Measurements from ENCODE around the gene GNG4. TPM values are rescaled to one million over a fixed set of nuclear protein-coding genes. Genes with fewer than 3 reads are reported as not detected.
"Not testable (repeated sequence)": the region's sequence is repeated elsewhere in the genome, so short reads cannot be mapped to it uniquely, and the experiment has no call there.

GNG4 gene
- total RNA-seq, 1 donor from 2014 or later: 0.30 TPM

DNA sequence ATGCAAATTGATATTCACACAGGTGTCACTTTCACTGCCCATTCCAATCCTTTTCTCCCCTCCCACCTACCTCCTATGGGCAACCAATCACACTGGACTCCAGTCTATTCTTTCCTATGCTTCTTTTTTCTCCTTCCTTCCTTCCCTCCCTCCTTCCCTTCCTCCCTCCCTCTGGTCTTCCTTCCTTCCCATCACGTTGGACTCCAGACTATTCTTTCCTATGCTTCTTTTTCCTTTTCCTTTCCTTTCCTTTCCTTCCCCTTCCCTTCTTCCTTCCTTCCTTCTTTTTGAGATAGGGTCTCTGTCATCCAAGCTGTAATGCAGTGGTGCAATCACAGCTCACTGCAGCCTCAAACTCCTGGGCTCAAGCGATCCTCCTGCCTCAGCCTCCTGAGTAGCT, 64.6 kb downstream of the GNG4 start:
- DNase-seq (ENCODE audit: low read depth): no peak

DNA sequence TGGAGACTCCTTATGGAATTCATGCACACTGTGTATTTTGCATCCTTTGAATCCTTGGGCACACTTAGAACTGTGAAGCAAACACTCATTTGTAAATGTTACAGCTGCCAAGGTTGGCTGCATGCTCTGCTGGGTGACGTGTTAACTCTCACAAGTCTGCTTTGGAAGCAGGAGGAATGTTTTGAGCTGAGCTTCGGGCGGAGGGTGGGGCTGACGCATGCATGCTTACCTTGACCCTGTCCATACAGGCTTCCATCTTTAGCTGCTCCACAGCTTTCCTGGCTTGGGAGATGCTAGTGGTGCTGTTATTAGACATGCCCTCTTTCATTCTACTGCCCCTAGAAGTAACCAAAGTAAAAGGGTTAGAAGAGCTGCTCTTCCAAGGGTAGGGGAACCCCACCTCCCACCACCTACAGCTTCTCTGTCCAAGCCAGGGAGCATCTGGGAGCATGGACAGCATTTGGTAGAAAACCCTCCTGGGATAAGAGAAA, 66.0 kb downstream of the GNG4 start:
- no peak for DNase-seq (ENCODE audit: low read depth)

GRCh38 chr1:235582130-235582529, 67.5 kb downstream of the GNG4 start:
- no peak for DNase-seq (ENCODE audit: low read depth)

DNA sequence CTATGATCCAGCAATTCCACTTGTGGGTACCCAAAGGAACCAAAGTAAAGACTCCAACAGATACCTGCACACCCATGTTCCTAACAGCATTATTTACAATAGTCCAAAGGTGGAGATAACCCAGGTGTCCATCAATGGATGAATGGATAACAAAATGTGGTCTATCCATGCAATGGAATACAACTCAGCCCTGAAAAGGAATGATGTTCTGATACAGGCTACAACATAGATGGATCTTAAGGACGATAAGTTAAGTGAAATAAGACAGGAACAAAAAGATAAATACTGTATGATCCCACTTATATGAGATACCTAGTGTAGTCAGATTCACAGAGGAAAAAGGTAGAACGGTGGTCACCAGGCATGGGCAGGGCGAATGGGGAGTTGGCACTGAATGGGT, 69.7 kb downstream of the GNG4 start:
- no peak for DNase-seq (ENCODE audit: low read depth)

- DNase-seq (ENCODE audit: low read depth): no peak
Observed at GRCh38 chr1:235575597-235575996, 74.0 kb downstream of the GNG4 start.

GRCh38 chr1:235573880-235574279, 75.7 kb downstream of the GNG4 start:
- no peak for DNase-seq (ENCODE audit: low read depth)

GRCh38 chr1:235572971-235573370, 76.6 kb downstream of the GNG4 start:
- not testable (repeated sequence) for DNase-seq (ENCODE audit: low read depth)

- no peak for DNase-seq (ENCODE audit: low read depth)
Observed at GRCh38 chr1:235571482-235571881, 78.1 kb downstream of the GNG4 start.

DNA sequence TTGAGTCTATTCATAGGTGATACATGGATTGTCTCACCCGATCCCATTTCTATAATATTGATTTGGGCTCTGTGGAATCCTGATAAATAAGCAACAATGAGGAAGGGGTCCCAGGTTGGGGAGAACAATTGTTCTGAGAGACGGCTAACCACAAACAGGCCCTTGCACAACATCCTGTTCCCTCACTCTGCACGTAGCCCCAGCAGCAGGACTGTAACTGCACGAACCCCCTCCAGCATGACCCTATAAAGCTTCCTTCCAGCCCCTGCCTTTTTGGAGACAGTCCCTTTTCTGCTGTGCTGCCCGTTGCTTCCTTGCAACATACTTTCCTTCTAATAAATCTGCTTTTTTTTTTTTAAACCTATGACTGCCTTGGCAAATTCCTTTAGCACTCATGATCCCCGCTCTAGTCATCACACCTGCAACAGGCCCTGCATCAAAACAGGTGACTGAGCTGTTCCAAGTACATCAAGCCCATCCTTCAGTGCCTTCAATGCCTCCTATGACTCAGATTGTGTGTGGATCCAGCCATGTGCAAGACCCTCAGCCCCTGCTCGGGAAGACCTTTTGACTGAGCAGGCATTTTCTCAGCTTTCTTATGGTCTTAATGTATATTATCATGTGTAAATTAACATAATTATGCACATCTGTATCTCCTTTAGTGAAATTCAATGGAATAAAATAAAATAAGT, 81.6 kb downstream of the GNG4 start:
- no peak for DNase-seq (ENCODE audit: low read depth)

DNA sequence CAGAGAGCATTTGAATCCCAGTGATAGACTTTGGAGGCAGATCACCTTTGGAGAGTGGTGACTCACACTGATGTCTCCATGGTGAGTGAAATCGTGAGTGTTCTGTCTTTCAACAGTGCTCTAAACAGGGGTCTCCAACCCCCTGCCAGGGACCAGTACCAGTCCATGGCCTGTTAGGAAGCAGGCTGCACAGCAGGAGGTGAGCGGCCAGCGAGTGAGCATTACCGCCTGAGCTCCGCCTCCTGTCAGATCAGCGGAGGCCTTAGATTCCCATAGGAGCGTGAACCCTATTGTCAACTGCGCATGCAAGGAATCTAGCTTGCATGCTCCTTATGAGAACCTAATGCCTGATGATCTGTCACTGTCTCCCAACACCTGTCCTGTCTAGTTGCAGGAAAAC, 83.5 kb downstream of the GNG4 start:
- DNase-seq (ENCODE audit: low read depth): no peak

GRCh38 chr1:235563513-235564061, 86.0 kb downstream of the GNG4 start:
- DNase-seq (ENCODE audit: low read depth): no peak

- DNase-seq (ENCODE audit: low read depth): no peak
Observed at GRCh38 chr1:235562589-235562988, 87.0 kb downstream of the GNG4 start.

GRCh38 chr1:235558621-235559169, 90.9 kb downstream of the GNG4 start:
- DNase-seq (ENCODE audit: low read depth): no peak

GRCh38 chr1:235557495-235557894, 92.1 kb downstream of the GNG4 start:
- DNase-seq (ENCODE audit: low read depth): no peak

GRCh38 chr1:235556807-235557206, 92.8 kb downstream of the GNG4 start:
- DNase-seq (ENCODE audit: low read depth): no peak

DNA sequence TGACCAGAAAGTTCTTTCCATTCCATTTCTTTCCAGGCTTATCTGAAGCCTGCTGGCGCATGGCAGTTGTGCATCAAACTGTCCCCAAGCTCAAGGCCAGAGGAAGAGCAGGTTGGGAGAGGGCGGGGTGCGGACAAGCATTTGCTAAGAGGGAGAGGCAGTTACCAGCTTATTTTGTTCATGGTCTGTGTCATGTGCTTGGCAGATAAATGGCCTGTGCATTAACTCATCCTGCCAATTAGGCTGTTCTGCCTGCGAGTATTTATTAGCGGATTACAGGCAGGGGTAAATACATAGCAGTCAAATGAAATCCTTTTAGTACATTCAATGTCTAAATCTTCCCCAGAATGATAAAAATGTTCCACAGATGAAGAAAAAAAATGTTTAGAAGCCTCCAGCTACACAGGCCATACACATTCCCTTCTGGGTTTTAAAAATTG, 96.5 kb downstream of the GNG4 start:
- no peak for DNase-seq (ENCODE audit: low read depth)

DNA sequence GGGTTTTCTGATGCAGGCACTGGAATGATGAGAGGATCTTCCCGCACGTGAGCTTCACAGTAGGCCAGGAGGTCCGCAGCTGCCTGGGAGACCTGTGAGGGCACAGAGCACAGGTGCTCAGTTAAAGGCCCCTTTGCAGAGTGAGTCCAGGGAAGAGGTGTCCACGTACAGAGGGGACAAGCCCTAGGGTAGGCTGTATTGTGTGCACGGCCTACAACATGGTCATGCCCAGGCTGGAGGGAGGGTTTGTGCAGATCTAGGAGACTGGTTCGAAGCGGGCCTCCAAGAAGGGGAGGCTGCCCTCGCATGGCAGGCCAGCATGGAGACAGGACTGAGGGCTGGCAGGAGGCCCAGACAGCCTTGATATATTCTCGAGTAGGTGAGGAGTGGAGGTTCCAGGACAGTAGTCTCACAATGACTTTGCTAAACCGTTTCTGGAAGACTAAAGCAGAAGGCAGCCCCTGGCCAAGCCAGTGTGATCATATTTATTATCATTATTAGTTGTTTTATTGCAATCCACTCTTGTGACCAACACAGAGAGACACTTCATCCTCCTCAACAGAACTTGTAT, 97.4 kb downstream of the GNG4 start:
- DNase-seq (ENCODE audit: low read depth): no peak

DNA sequence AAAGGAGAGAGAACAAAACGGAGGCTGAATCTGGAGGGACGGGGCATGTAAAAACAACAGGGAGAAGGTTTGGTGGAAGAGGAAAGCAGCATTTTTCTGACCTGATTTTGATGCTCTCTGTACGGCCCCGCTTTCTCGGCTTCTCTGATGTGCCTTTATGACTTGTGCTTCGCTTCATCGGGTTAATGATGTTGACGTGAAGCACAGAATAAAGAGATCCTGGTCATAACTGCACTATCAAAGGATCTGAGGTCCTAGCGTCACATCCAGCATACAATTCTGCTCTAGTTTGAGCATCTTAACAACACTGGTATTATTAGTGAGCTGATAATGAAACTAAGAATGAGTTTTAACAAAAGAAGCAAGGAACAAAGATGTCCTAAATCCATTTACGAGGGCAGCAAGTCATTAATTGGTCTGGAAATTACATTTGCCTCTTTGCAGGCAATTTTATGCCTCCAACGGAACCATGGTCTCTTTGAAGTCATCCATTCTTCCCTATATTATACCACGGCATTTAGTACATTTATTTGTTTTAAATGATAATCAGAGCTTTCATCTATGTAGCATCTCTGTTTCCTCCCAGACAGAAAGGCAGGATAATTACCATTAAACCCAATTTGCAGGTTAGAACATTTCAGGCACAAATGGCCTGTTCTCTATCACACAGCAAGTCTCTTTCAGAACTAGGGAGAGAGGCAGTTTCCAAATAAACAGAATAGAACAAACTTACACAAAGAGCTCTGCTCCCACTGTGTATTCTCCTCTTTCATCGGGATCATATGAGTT, 100.0 kb downstream of the GNG4 start:
- DNase-seq (ENCODE audit: low read depth): no peak

DNA sequence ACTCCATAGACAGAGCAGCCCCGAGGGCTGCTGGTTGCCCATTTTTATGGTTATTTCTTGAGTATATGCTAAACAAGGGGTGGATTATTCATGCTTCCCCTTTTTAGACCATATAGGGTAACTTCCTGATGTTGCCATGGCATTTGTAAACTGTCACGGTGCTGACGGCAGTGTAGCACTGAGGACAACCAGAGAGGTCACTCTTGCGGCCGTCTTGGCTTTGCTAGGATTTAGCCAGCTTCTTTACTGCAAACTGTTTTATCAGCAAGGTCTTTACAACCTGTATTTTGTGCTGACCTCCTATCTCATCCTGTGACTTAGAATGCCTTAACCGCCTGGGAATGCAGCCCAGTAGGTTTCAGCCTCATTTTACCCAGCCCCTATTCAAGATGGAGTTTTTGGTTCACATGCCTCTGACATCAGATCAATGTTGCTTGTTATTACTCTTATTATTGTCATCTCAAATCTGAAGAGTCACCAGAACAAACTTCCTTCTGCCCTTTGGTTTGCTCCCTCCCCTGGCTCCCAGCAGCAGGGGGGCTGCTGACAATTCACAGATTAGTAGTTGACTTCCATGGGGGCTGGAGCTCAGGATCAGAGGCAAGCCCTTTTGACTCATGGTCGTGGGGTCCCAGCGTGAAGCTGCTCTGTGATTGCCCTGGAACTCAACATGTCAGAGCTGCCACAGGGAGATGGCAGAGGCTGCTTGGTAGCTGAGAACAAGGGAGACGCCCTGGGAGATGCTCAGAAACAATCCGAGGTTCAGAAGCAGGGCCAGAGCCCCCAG, 103.0 kb downstream of the GNG4 start:
- DNase-seq (ENCODE audit: low read depth): not testable (repeated sequence)

DNA sequence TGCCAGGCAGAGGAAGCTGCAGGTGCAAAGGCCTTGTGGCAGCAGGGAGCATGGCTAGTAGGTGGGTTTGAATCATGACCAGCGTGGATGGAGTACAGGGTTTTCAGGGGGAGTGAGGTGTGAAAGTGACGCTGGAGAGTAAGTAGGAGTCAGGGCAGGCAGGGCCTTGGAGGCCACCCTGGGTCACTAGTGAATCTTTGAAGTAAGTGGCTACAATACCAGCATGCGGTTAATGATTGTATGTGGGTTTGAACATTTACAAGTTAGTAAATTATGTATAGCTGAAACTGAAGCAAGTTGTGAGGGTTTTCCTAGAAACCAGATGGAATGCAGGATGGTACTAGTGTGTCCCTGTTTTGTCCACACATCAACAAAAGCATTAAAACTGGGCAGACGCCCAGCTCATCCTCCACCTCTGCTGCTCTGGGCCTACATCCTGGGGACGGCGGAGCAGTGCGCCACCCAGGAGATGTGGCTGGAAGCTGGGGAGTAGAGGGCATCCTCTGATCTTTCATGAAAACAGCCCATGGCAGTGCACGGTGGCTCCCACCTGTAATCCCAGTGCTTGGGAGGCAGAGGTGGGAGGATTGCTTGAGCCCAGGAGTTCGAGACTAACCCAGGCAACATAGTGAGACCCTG, 104.2 kb downstream of the GNG4 start:
- DNase-seq (ENCODE audit: low read depth): peak; percentile 65

- not testable (repeated sequence) for DNase-seq (ENCODE audit: low read depth)
Observed at GRCh38 chr1:235542845-235543244, 106.7 kb downstream of the GNG4 start.
